Tibial artery (tissue), 4 donors: ENCODE measurements around the gene CCDC117.
"Not testable (repeated sequence)": the region's sequence is repeated elsewhere in the genome, so short reads cannot be mapped to it uniquely, and the experiment has no call there.

ENCODE experiments used
- DNase-seq, 2 donors: peaks; one replicate each; pipeline ENCODE4 v3.0.0-alpha.2; 2019
- H3K27ac ChIP-seq, 2 donors: fragments of 200-600 bp; sonication (generic) in 1 of 2; 1 replicate in 1 of 2; 2 replicates in 1 of 2; pipeline ENCODE4 v1.5.1; 2018 to 2019; ENCODE audit warnings: mild to moderate bottlenecking in 1 of 2
- H3K27me3 ChIP-seq, 2 donors: fragments of 200-600 bp; sonication (generic) in 1 of 2; one replicate each; pipeline versions ENCODE4 v1.5.1 to v1.6.0; 2016 to 2019
- H3K36me3 ChIP-seq, 3 donors: fragments of 200-600 bp; sonication (generic) in 2 of 3; one replicate each; pipeline ENCODE4 v1.5.1; 2016 to 2019; ENCODE audit warnings: mild to moderate bottlenecking in 2 of 3
- H3K4me1 ChIP-seq, 4 donors: fragments of 200-600 bp; sonication (generic) in 2 of 4; 1 replicate in 3 of 4; 2 replicates in 1 of 4; pipeline ENCODE4 v1.5.1; 2016 to 2019
- H3K4me3 ChIP-seq, 2 donors: fragments of 200-600 bp; sonication (generic) in 1 of 2; 1 replicate in 1 of 2; 2 replicates in 1 of 2; pipeline ENCODE4 v1.5.1; 2018 to 2019; ENCODE audit warnings: mild to moderate bottlenecking in 2 of 2
- H3K9me3 ChIP-seq, 3 donors: fragments of 200-600 bp; sonication (generic) in 1 of 3; one replicate each; pipeline ENCODE4 v1.5.1; 2016 to 2019
- CTCF ChIP-seq, 2 experiments: fragments of 200-600 bp in 1 of 2; fragments of 450-650 bp in 1 of 2; IDR thresholded peaks; one replicate each; pipeline ENCODE4 v1.5.1; 2017 to 2019; ENCODE audit warnings: antibody characterized with exemption in 2 of 2, mild to moderate bottlenecking in 1 of 2, moderate library complexity in 1 of 2
- intact Hi-C: fragments of 100-400 bp; cut with DNase I; formaldehyde crosslinking; loops from one replicate; pipeline ENCODE4 v1.15.0; 2023; ENCODE audit warnings: low total_unique reads

CCDC117 gene

GRCh38 chr22:28736301-28737155 is 36.0 kb upstream of the CCDC117 start:
- Histone ChIP-seq H3K27ac (no peak overlapping the region), H3K36me3 (no peaks in the 10 kb centered on the region), H3K27me3 (no peaks in the 10 kb centered on the region), H3K9me3 (no peaks in the 10 kb centered on the region), H3K4me1 (peaks cover 0 to 6% (median 4%) of the 10 kb centered on the region in 4 donors), H3K4me3 (no peak overlapping the region)
- no peak for DNase-seq
- intact Hi-C loops = no loop called here
- TF ChIP-seq CTCF (IDR thresholded peaks at IDR 0.05) = no peak

GRCh38 chr22:28737701-28738100 is 34.8 kb upstream of the CCDC117 start:
- peaks cover 0 to 7% (median 5%) of the 10 kb centered on the region in 4 donors for H3K4me1 ChIP-seq
- no peak for DNase-seq
- H3K36me3 ChIP-seq = no peaks in the 10 kb centered on the region
- no peaks in the 10 kb centered on the region for H3K9me3 ChIP-seq
- intact Hi-C loops = no loop called here
- no peaks in the 10 kb centered on the region for H3K27me3 ChIP-seq
- TF ChIP-seq CTCF (IDR thresholded peaks at IDR 0.05) = no peak
- H3K4me3 ChIP-seq = no peak overlapping the region
- no peak overlapping the region for H3K27ac ChIP-seq

- H3K36me3 ChIP-seq, intact Hi-C loops, H3K4me3 ChIP-seq, DNase-seq, H3K27ac ChIP-seq, H3K27me3 ChIP-seq, H3K9me3 ChIP-seq: not testable (repeated sequence)
- H3K4me1 ChIP-seq = peaks cover 0 to 13% (median 11%) of the 10 kb centered on the region in 4 donors
These were observed 33.6 kb upstream of the CCDC117 start for GRCh38 chr22:28738876-28739275.

- H3K4me3 ChIP-seq = peak overlapping the region; percentile 73 to 99
- TF ChIP-seq CTCF (IDR thresholded peaks at IDR 0.05) = no peak
- DNase-seq = no peak
- H3K27me3 ChIP-seq = no peaks in the 10 kb centered on the region
- intact Hi-C loops = loop anchor here (10.0 kb wide), 2 partner anchors 54 to 56 kb away; no protein-coding TSS in a partner anchor
- H3K4me1 ChIP-seq = peaks cover 0 to 13% (median 11%) of the 10 kb centered on the region in 4 donors
- H3K36me3 ChIP-seq = peaks cover 5 to 28% (median 27%) of the 10 kb centered on the region in 3 donors
- H3K27ac ChIP-seq = no peak overlapping the region
- H3K9me3 ChIP-seq = no peaks in the 10 kb centered on the region
These were observed 31.2 kb upstream of the CCDC117 start for GRCh38 chr22:28741200-28741784.

GRCh38 chr22:28741785-28742561 is 30.5 kb upstream of the CCDC117 start, which contains the start of the genes CHEK2 and HSCB:
CHEK2 (minus strand) TSS chr22:28741820; CDS start chr22:28734721, 7,099 bp downstream.
HSCB (plus strand) TSS chr22:28742039; CDS start chr22:28742096, 57 bp downstream.
- Histone ChIP-seq H3K4me1 (peaks cover 0 to 13% (median 11%) of the 10 kb centered on the region in 4 donors), H3K9me3 (no peaks in the 10 kb centered on the region), H3K36me3 (peaks cover 5 to 35% (median 33%) of the 10 kb centered on the region in 3 donors), H3K27me3 (no peaks in the 10 kb centered on the region), H3K4me3 (peak within 1 kb of the TSS; percentile 73 to 99), H3K27ac (peak within 1 kb of the TSS; percentile 97 to 100)
- intact Hi-C loops = loop anchor here (10.0 kb wide), 2 partner anchors 53 to 57 kb away; no protein-coding TSS in a partner anchor
- no peak for TF ChIP-seq CTCF (IDR thresholded peaks at IDR 0.05)
- DNase-seq = peak; percentile 99
